Activated CD8-positive, alpha-beta T cell treated with anti-CD3 and anti-CD28 coated beads, Interleukin-2, amount 10 ng/mL, durations not matched to agents 7 days and 5 days (primary cell): ENCODE results near the gene ST3GAL2. TPM values are rescaled to one million over a fixed set of nuclear protein-coding genes. Genes with fewer than 3 reads are reported as not detected.

Experiments
- ATAC-seq: fragments of 150-1000 bp; cut with Tn5 transposase; one replicate; pipeline ENCODE4 v1.10.0; 2021; ENCODE audit warnings: moderate library complexity
- CTCF ChIA-PET: fragments of 350-600 bp; sonication (Branson Sonifier 250); formaldehyde crosslinking; loops from one replicate; lab custom pipeline; 2021; ENCODE audit warnings: antibody characterized with exemption; lab: Charles Lee
- POLR2A ChIA-PET: fragments of 350-600 bp; sonication (Branson Sonifier 250); formaldehyde crosslinking; loops from one replicate; lab custom pipeline; 2021; ENCODE audit warnings: antibody characterized with exemption; lab: Charles Lee
- DNase-seq: peaks from one replicate; pipeline ENCODE4 v3.0.0-alpha.2; 2020
- H3K27ac Mint-ChIP-seq: one replicate; pipeline ENCODE4 v1.8.0; 2021; ENCODE audit warnings: mild to moderate bottlenecking, mixed read lengths
- H3K27me3 Mint-ChIP-seq: one replicate; pipeline ENCODE4 v1.8.0; 2021; ENCODE audit warnings: low read depth, mixed read lengths
- H3K36me3 Mint-ChIP-seq: one replicate; pipeline ENCODE4 v1.8.0; 2021; ENCODE audit warnings: low read depth, mixed read lengths
- H3K4me1 Mint-ChIP-seq: one replicate; pipeline ENCODE4 v1.8.0; 2021; ENCODE audit warnings: low read depth, mixed read lengths
- H3K4me3 Mint-ChIP-seq: one replicate; pipeline ENCODE4 v1.8.0; 2021; ENCODE audit warnings: mild to moderate bottlenecking, mixed read lengths
- H3K9me3 Mint-ChIP-seq: one replicate; pipeline ENCODE4 v1.8.0; 2022; ENCODE audit warnings: mixed read lengths; ENCODE audit not compliant: insufficient read depth
- total RNA-seq, 2 experiments: library from RNA; stranded (reverse); gene quantifications; one replicate each; pipeline ENCODE4 v1.2.3, GENCODE V29; 2021

ST3GAL2 gene
- total RNA-seq, 2 experiments from 2014 or later: 34.1 to 39.0 TPM

- Mint-ChIP-seq H3K27me3 (no peaks in the 10 kb centered on the region), H3K9me3 (no peaks in the 10 kb centered on the region), H3K4me3 (no peak overlapping the region), H3K4me1 (peaks cover 61% of the 10 kb centered on the region), H3K27ac (no peak overlapping the region), H3K36me3 (peaks cover 11% of the 10 kb centered on the region)
- DNase-seq (no peak), ATAC-seq (no peak)
- CTCF ChIA-PET: no interaction called here
- POLR2A ChIA-PET: interaction anchor here (1.0 to 2.1 kb wide), 2 partner anchors 16 to 53 kb away, joined by 4 to 6 read pairs; no protein-coding TSS in a partner anchor
These were observed 4.2 kb downstream of the ST3GAL2 start for GRCh38 chr16:70434484-70435260.

GRCh38 chr16:70433458-70434103, 5.3 kb downstream of the ST3GAL2 start:
- ChIA-PET CTCF (interaction anchor here (0.9 to 1.3 kb wide), 2 partner anchors 53 to 75 kb away, joined by 3 read pairs; no protein-coding TSS in a partner anchor), POLR2A (interaction anchor here (1.0 to 2.1 kb wide), 3 partner anchors 10 to 52 kb away, joined by 3 to 6 read pairs (median 4); no protein-coding TSS in a partner anchor)
- H3K9me3 Mint-ChIP-seq: no peaks in the 10 kb centered on the region
- no peak overlapping the region for H3K4me3 Mint-ChIP-seq
- H3K27me3 Mint-ChIP-seq: no peaks in the 10 kb centered on the region
- peaks cover 11% of the 10 kb centered on the region for H3K36me3 Mint-ChIP-seq
- peaks cover 61% of the 10 kb centered on the region for H3K4me1 Mint-ChIP-seq
- DNase-seq (no peak), ATAC-seq (no peak)
- no peak overlapping the region for H3K27ac Mint-ChIP-seq

- Mint-ChIP-seq H3K27me3 (no peaks in the 10 kb centered on the region), H3K36me3 (peaks cover 11% of the 10 kb centered on the region), H3K4me1 (peaks cover 65% of the 10 kb centered on the region), H3K9me3 (no peaks in the 10 kb centered on the region), H3K4me3 (no peak overlapping the region), H3K27ac (peak overlapping the region; percentile 37)
- ChIA-PET CTCF (interaction anchor here (0.9 to 1.3 kb wide), 2 partner anchors 52 to 76 kb away, joined by 3 read pairs; no protein-coding TSS in a partner anchor), POLR2A (interaction anchor here (0.6 to 2.1 kb wide), 4 partner anchors 11 to 81 kb away, joined by 3 to 6 read pairs (median 3); no protein-coding TSS in a partner anchor)
- DNase-seq (no peak), ATAC-seq (no peak)
These were observed 6.0 kb downstream of the ST3GAL2 start for GRCh38 chr16:70432723-70433457.

- peaks cover 15% of the 10 kb centered on the region for H3K36me3 Mint-ChIP-seq
- peaks cover 64% of the 10 kb centered on the region for H3K4me1 Mint-ChIP-seq
- CTCF ChIA-PET: interaction anchor here (0.9 to 1.3 kb wide), 2 partner anchors 52 to 77 kb away, joined by 3 read pairs; no protein-coding TSS in a partner anchor
- ATAC-seq (no peak), DNase-seq (no peak)
- no peak overlapping the region for H3K4me3 Mint-ChIP-seq
- H3K27me3 Mint-ChIP-seq: no peaks in the 10 kb centered on the region
- H3K9me3 Mint-ChIP-seq: no peaks in the 10 kb centered on the region
- POLR2A ChIA-PET: interaction anchor here (0.6 to 2.1 kb wide), 7 partner anchors 10 to 85 kb away, joined by 3 to 6 read pairs (median 3); no protein-coding TSS in a partner anchor
- no peak overlapping the region for H3K27ac Mint-ChIP-seq
These were observed 6.6 kb downstream of the ST3GAL2 start for GRCh38 chr16:70432356-70432722.

- H3K9me3 Mint-ChIP-seq: no peaks in the 10 kb centered on the region
- H3K4me1 Mint-ChIP-seq: peaks cover 55% of the 10 kb centered on the region
- H3K36me3 Mint-ChIP-seq: peaks cover 16% of the 10 kb centered on the region
- H3K27me3 Mint-ChIP-seq: no peaks in the 10 kb centered on the region
- ATAC-seq: peak; percentile 54
- peak overlapping the region; percentile 53 for H3K4me3 Mint-ChIP-seq
- peak overlapping the region; percentile 90 for H3K27ac Mint-ChIP-seq
- ChIA-PET POLR2A (interaction anchor here (1.1 to 1.5 kb wide), 2 partner anchors 21 to 50 kb away, joined by 4 read pairs; no protein-coding TSS in a partner anchor), CTCF (interaction anchor here (1.5 kb wide), 1 partner anchor 21 kb away, joined by 4 read pairs; no protein-coding TSS in a partner anchor)
- DNase-seq: peak; percentile 64
These were observed 8.0 kb downstream of the ST3GAL2 start for GRCh38 chr16:70430667-70431536.

- no peaks in the 10 kb centered on the region for H3K9me3 Mint-ChIP-seq
- CTCF ChIA-PET: interaction anchor here (1.5 kb wide), 1 partner anchor 21 kb away, joined by 4 read pairs; no protein-coding TSS in a partner anchor
- ATAC-seq (no peak), DNase-seq (no peak)
- H3K36me3 Mint-ChIP-seq: peaks cover 23% of the 10 kb centered on the region
- H3K27ac Mint-ChIP-seq: peak overlapping the region; percentile 90
- H3K4me1 Mint-ChIP-seq: peaks cover 57% of the 10 kb centered on the region
- H3K4me3 Mint-ChIP-seq: peak overlapping the region; percentile 53
- no peaks in the 10 kb centered on the region for H3K27me3 Mint-ChIP-seq
- POLR2A ChIA-PET: interaction anchor here (1.4 kb wide), 1 partner anchor 8 kb away, joined by 4 read pairs; the partner anchor contains the start of gene ST3GAL2
These were observed 8.8 kb downstream of the ST3GAL2 start for GRCh38 chr16:70429888-70430666.

GRCh38 chr16:70428178-70428998, 10.5 kb downstream of the ST3GAL2 start:
- peaks cover 53% of the 10 kb centered on the region for H3K4me1 Mint-ChIP-seq
- DNase-seq: peak; percentile 50
- CTCF ChIA-PET: no interaction called here
- peak; percentile 27 for ATAC-seq
- H3K27ac Mint-ChIP-seq: peak overlapping the region; percentile 82
- POLR2A ChIA-PET: interaction anchor here (0.9 to 1.0 kb wide), 2 partner anchors 9 to 11 kb away, joined by 3 to 5 read pairs; partner anchors contain the start of gene ST3GAL2
- no peaks in the 10 kb centered on the region for H3K27me3 Mint-ChIP-seq
- peak overlapping the region; percentile 22 for H3K4me3 Mint-ChIP-seq
- no peaks in the 10 kb centered on the region for H3K9me3 Mint-ChIP-seq
- H3K36me3 Mint-ChIP-seq: peaks cover 14% of the 10 kb centered on the region

GRCh38 chr16:70427786-70428177, 11.1 kb downstream of the ST3GAL2 start:
- Mint-ChIP-seq H3K27ac (peak overlapping the region; percentile 82), H3K4me1 (peaks cover 52% of the 10 kb centered on the region), H3K9me3 (no peaks in the 10 kb centered on the region), H3K27me3 (no peaks in the 10 kb centered on the region), H3K4me3 (peak overlapping the region; percentile 22), H3K36me3 (peaks cover 14% of the 10 kb centered on the region)
- POLR2A ChIA-PET: interaction anchor here (0.9 to 1.0 kb wide), 2 partner anchors 8 to 11 kb away, joined by 3 to 5 read pairs; partner anchors contain the start of gene ST3GAL2
- DNase-seq (no peak), ATAC-seq (peak; percentile 36)
- CTCF ChIA-PET: no interaction called here

GRCh38 chr16:70422543-70422942, 16.4 kb downstream of the ST3GAL2 start:
- DNase-seq (no peak), ATAC-seq (no peak)
- Mint-ChIP-seq H3K9me3 (no peaks in the 10 kb centered on the region), H3K4me1 (peaks cover 50% of the 10 kb centered on the region), H3K36me3 (peaks cover 15% of the 10 kb centered on the region), H3K27me3 (no peaks in the 10 kb centered on the region), H3K27ac (peak overlapping the region; percentile 57), H3K4me3 (no peak overlapping the region)
- ChIA-PET POLR2A (interaction anchor here (0.7 to 1.3 kb wide), 2 partner anchors 10 to 42 kb away, joined by 3 to 4 read pairs; no protein-coding TSS in a partner anchor), CTCF (no interaction called here)
